ENCODE measurements around the gene ADRB1.

Gene ADRB1

DNA sequence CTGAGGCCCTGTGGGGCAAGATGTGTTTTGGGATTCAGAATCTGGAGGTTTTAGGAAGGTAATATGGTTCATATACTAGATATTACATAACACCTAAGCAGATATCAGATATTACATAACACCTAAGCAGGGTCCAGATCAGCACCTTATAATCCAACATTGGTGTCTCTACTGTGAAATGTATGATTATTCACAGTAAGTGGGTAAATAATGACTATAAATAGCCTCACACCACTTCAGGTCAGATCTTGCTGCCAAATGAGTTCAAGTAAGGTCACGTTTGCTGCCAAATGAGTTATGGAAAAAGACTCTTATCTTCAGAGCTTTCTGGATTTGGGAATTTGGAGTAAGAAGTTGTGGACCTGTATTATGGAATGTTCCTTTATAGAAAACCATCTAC, 14.6 kb downstream of the ADRB1 start:
- DNase-seq, result no peak

DNA sequence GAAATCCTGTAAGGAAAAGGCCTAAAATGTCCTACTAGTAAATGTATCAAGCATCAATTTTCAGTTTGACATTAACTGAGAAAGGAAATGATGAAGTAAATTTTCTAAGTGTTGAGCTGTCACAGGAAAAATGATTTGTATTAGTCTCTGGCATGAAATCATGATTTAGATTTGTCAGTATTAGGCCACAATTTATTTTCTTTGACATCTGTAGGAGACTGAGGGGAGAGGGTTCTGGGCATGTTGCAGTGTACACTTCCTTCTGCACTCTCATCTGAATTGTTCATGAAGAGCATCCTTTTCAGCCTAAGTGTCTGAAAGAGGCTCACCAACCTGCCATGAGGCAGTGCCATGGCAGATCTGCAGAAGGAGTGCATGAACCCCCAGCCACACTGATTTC, 15.9 kb downstream of the ADRB1 start:
- no peak for DNase-seq

DNA sequence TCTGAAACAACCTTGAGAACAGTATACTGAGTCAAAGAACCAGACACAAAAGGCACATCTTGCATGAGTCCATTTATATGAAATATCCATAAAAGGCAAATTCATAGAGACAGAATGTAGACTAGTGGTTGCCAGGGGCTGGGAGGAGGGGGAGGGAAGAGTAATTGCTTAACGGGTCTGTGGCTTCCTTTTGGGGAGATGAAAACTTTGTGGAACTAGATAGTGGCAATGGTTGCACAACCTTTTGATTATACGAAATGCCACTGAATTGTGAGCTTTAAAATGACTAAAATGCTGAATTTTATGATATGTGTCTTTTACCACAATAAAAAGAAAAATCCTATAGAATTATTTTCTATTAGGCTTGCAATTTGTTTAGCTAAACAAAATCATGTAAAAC, 16.8 kb downstream of the ADRB1 start:
- DNase-seq, result no peak

DNA sequence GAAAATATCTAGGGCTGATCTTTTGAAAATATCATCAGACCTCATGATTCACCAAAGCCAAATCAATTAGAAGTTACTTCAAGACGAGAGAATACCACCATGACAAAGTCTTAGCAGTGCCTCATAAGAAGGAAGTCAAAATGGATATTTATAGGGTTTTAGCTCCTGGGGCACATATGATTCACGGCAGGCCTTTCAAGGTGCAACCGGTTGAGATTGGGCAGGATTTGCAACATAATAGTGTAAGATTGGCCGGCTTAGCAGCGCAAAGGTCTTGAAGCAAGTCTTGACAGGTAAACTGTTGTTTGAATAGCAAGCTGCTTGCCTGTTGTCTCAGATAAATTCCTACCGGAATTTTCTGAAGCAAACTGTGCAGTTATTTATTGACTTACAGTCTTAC, 17.5 kb downstream of the ADRB1 start:
- DNase-seq, result no peak

DNA sequence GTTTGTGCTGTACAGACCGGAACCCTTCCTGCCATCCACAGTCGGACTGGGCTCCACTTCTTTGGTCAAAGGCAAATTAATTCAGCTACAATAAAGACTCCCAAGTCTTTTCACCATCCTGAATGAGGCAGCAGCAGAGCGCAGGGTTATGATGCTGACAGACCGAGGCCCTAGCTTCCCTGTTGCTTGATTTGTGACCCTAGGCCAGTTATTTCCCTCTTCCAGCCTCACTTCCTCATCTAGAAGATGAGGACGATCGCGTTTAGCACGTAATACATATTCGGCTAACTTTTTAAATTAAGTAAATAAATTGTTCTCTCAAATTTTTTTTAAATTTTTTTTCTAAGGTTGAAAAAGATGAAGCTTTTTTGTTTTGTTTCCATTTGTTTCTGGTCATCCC, 18.1 kb downstream of the ADRB1 start:
- no peak for DNase-seq

- DNase-seq, result no peak
Measured at GRCh38 chr10:114064151-114065048, 20.7 kb downstream of the ADRB1 start.

- no peak for DNase-seq
Measured at GRCh38 chr10:114065049-114065435, 21.4 kb downstream of the ADRB1 start.

DNA sequence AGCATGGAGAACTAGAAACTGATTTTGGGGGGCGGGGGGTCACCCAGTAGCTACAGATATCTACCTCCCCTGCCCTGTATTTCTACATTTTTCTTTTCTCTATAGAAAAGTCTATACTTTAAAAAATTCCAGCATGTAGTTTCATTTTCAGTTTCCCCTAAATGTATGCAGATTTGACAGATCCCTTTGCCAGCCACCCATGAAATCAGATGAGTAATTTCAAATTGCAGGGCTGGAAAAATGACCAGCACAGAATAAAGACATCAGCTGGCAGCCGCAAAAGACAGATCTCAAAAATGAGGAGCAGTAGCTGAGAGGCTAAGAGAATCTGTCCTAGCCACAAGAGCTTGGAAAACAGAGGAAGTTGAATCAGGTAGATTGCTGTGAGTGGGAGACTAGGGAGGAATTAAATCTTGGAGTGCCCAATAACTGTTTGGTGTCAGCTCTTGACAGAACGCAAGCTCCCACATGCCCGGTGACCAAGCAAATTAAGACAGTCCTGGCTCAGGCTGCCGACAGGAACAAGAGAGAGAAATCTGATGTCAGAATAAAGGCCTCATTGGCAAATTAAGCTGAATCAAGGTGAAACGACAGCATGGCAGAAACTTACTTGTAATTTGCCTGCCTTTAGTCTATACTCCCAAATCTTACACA, 24.5 kb downstream of the ADRB1 start:
- DNase-seq, result no peak

DNA sequence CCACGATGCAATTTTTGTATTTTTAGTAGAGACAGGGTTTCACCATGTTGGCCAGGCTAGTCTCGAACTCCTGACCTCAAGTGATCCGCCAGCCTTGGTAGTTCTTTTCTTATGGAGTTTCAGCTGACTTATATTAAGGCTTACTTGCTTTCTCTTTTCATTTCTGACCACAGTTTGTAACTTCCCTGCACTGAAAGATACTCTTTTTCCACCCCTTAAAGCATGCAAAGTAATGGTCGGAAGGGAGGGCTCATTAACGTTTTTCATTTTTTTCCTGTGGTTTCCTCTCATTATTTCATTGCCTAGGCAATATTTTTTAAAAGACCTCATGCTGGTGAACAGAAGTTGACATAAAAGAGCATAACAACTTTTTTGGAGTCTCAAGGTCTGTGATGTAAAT, 27.0 kb downstream of the ADRB1 start:
- no peak for DNase-seq

- DNase-seq, result no peak
Measured at GRCh38 chr10:114071178-114071577, 27.5 kb downstream of the ADRB1 start.

DNA sequence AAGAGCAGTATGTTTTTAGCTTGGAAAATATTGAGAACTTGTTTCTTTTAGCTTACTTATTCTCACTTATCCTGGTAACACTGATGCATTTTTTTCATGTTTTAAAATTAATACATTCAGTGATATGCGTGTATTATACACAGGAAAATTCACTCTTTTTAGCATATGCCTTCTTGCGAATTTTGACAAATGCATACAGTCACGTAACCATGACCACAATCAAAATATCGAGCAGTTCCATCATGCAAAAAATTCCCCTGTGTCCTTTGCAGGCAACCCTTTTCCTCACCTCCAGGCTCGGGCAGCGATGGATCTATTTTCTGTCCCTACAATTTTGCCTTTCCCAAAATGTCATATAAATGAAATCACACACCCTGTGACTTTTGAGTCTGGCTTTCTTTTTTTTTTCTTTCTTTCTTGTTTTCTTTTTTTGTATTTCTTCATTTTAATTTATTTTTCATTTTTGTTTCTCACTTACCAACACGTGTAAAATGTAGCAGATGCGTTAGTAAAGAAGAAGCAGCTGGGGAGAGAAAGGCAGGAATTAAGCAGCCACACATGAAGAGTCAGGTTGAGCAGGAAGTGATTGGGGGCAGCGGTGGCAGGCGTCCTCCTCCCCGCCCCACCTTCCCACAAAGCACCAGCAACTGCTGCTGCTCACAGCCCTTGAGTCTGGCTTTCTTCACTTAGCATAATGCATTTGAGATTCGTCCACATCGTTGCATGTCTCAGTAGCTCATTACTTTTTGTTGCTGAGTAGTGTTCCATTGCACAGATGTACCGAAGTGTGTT, 29.9 kb downstream of the ADRB1 start:
- DNase-seq, result no peak

DNA sequence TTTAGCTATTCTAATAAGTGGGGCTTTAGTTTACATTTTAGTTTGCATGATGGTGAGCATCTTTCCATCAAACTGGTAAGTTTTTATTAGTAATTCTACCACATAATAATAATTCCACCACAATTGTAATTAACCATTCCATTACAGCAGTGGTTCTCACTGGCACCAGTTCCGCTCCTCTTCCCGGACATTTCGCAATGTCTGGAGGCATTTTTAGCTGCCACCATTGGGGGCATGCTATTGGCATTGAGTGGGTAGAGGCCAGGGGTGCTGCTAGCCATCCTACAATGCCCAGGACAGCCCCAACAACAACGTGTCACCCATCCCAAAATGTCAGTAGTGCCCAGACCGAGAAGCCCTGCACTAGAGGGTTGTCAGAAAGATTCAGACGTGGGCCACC, 31.4 kb downstream of the ADRB1 start:
- no peak for DNase-seq

DNA sequence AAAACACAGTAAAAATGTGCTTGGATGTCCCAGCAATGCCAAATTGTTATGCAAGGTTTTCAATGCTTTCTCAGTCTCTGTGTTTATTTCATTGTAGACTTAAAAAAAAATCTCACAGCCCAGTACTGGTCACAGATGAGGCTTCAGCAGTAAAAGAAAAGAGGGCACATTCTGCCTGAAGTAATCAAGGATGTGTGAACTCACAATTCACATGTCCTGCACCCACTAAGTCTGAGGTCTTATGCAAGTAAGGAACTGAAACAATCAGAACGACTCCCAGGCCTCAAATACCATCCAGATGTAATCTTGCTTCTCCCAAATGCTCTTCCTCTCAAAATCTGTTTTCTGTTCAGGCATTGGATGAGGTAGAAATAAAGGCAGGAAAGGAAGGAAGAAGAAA, 33.7 kb downstream of the ADRB1 start:
- no peak for DNase-seq

GRCh38 chr10:114077815-114078219, 34.2 kb downstream of the ADRB1 start:
- no peak for DNase-seq

- DNase-seq, result no peak
Measured at GRCh38 chr10:114078346-114078745, 34.7 kb downstream of the ADRB1 start.

GRCh38 chr10:114079421-114079820, 35.8 kb downstream of the ADRB1 start:
- no peak for DNase-seq

- no peak for DNase-seq
Measured at GRCh38 chr10:114081911-114082583, 38.4 kb downstream of the ADRB1 start.

DNA sequence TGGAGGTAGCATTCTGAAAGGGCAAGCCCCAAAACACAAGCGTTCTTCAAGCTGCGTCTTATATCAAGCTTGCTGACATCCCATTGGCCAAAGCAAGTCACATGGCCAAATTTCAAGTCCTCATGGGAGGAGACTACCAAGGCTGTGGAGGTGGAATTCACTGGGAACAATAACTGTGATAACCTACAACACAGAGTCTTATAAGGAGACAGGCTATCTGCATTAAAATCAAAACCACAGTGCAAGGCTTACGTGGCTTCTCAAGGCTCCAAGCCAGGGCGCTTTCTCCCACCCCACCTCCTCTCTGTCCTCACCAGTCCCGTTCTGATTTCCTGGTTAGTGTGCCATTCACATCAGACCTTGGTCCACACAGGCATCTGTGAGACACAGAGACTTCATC, 39.4 kb downstream of the ADRB1 start:
- DNase-seq, result no peak

- DNase-seq, result no peak
Measured at GRCh38 chr10:114084215-114084614, 40.5 kb downstream of the ADRB1 start.

DNA sequence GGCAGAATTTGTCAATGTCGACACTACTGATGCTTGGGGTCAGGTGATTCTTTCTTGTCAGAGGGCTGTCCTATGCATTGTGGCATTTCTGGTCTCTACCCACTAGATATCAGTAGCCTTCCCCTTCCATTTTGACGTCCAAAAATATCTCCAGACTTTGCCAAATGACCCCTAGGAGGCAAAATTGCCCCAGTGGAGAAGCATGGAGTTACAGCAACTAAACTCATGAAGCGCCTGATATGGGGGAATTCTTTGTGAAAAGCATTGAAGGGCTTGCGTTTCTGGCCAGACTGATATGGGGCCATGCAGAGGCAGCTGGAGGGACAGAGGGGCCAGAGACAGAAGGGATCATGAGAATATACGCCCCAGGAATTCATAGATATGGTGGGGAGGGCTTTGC, 43.6 kb downstream of the ADRB1 start:
- DNase-seq, result no peak

DNA sequence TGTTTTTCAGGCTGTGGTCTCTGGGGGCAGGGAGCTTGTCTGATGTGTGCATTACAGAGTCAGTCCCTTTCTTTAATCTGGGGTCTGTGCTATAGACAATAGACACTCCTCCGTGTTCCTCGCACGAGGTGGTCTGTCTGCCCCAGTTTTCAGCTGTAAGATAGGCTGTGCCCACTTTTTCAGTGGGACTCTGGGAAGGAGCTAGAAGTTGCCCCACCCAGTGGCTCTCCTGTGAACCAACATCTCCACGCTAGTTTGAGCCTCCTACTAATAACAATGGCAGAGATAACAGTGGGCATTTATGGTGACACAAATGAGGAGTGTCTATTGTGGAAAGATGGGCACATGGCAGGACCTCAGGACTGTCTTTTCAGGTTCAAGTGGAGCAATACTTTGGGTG, 44.0 kb downstream of the ADRB1 start:
- DNase-seq, result no peak

DNA sequence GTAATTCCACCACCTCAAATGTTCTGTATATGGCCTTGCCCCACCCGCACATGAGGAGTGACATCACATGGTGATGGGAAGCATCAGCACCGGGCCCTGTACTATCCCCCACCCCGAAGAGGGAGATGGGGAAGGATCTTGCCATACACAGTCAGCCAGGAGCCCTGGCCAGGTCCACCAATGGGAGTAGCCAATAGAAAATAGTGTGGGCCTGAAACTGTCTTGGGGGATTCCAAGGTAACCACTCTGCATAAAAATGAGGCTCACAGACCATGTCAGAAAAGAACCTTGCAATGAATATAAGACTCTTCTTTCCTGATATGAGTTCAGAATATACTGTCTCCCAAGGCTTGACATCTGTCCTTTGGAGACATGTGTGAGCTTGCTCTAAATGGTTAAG, 51.1 kb downstream of the ADRB1 start:
- DNase-seq, result no peak
